Forelimb muscle (tissue), 1 donor: ENCODE results near the gene RAB40B. TPM values are rescaled to one million over a fixed set of nuclear protein-coding genes. Genes with fewer than 3 reads are reported as not detected.
"Not testable (repeated sequence)": the region's sequence is repeated elsewhere in the genome, so short reads cannot be mapped to it uniquely, and the experiment has no call there.

ENCODE experiments used
- DNase-seq: peaks from one replicate; pipeline ENCODE4 v3.0.0-alpha.2; 2013; ENCODE audit warnings: low read depth
- polyA plus RNA-seq: library from polyadenylated mRNA; unstranded; fragments of 120-200 nt; gene quantifications from one replicate; pipeline ENCODE4 v1.2.1, GENCODE V29; 2013; ENCODE audit not compliant: insufficient read length

Gene RAB40B
- polyA plus RNA-seq, 1 donor = 48.8 TPM

- DNase-seq = no peak
Measured at GRCh38 chr17:82668024-82668630, 30.4 kb downstream of the RAB40B start.

DNA sequence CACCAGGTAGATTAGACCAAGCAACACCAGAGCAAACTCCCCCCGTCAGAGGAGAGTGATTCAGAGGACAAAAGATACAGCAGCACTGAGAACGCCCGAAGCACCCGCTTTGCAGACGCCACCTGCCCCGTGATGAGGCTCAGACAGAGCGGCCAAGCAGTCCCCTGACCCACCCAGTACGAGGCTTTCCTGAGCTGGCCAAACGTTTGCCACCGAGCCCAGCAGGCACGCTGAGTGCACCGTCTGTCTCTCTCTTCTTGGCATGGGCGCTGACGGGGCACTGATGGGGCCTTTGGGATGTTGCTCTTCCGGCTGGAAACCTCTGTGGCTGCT lies 30.9 kb downstream of the RAB40B start:
- DNase-seq = no peak

- DNase-seq = no peak
Measured at GRCh38 chr17:82666931-82667667, 31.4 kb downstream of the RAB40B start.

GRCh38 chr17:82665891-82666290 lies 32.6 kb downstream of the RAB40B start:
- no peak for DNase-seq

- no peak for DNase-seq
Measured at GRCh38 chr17:82665217-82665616, 33.3 kb downstream of the RAB40B start.

DNA sequence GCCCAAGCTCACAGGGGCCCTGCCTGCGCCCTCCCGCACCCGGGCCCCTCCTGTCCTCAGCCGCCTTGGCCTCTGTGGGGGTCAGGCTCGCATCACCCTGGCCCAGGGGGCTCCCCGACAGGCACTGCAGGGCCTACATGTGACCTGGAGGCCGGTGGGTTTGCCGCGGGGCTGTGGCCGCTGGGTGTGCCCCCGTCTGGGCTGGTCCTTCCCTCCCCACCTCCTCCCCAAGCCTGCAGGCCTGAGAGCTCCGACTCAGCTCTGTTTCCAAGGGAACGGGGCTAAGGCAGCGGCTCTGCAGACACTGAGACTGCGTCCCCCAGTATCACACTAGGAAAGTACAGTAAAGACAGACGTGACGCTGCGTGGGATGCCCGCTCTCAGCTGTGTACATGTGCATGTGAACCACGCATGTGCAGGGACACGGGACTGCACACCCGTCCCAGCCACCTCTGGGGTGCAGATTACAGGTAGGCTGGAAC lies 33.8 kb downstream of the RAB40B start:
- DNase-seq = no peak

DNA sequence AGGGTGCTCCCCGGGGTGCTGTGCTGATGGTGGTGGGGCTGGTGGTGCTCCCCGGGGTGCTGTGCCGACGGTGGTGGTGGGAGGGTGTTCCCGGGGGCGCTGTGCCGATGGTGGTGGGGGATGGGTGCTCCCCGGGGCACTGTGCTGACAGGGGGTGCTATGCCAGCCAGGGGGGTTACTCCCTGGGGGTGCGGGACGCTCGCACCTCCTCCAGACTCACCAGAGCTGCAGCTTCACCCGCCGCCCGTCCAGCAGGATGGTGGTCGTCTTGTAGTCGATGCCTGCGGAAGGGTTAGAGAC lies 34.3 kb downstream of the RAB40B start:
- no peak for DNase-seq

DNA sequence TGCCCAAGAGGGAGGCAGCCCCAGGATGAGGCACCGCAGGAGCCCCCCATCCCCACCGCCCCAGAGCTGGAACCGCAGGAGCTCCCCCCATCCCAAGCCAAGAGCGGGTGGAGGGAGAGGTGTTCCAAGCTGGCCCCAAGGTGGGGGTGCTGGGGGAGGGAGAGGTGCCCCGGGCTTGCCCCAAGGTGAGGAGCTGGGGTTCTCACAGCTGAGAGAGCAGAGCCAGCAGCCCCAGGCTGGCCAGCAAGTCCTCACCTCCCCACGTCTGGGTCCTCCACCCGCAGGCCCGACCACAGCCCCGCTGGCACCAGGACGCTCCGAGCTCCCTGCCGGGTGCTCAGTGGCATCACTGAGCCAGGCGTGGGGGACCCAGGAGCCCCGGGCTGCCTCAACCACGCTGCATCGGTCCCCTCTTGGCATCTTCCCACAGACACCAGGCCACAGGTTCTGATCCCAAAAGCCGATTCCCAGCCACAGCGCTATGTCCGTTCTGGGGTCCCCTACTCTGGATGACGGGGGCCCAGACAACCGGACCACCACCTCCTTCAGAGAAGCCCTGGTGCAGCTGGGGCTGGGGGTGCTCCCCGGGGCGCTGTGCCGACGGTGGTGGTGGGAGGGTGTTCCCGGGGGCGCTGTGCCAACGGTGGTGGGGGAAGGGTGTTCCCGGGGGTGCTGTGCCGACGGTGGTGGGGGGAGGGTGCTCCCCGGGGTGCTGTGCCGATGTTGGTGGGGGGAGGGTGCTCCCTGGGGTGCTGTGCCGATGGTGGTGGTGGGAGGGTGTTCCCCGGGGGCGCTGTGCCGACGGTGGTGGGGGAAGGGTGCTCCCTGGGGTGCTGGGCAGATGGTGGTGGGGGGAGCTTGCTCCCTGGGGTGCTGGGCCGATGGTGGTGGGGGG lies 34.9 kb downstream of the RAB40B start:
- no peak for DNase-seq

DNA sequence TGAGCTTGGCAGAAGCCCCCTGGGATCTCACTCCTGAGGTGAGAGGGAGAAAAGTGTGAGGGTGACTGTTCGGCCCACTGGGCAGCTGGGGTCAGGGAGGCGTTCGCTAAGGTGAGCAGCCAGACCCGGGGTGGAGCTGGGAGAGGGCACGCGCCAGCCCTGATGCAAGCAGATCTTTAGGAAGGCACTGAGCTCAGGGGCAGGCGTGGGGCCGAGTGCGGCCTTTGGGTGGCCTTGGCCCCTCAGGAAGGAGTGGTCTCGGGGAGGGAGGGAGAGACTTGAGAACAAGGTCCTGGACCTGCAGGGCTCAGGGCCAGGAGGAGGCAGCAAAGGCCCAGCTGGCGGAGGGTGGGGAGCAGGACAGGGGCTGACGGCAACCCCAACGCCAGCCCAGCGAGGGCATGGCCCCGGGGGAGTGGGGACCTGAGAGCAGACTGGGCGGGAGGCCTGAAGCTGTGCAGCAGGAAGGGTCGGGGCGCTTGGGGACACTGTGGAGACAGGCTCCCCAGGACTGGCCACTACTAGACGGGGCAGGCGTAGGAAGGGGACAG lies 35.7 kb downstream of the RAB40B start:
- no peak for DNase-seq

DNA sequence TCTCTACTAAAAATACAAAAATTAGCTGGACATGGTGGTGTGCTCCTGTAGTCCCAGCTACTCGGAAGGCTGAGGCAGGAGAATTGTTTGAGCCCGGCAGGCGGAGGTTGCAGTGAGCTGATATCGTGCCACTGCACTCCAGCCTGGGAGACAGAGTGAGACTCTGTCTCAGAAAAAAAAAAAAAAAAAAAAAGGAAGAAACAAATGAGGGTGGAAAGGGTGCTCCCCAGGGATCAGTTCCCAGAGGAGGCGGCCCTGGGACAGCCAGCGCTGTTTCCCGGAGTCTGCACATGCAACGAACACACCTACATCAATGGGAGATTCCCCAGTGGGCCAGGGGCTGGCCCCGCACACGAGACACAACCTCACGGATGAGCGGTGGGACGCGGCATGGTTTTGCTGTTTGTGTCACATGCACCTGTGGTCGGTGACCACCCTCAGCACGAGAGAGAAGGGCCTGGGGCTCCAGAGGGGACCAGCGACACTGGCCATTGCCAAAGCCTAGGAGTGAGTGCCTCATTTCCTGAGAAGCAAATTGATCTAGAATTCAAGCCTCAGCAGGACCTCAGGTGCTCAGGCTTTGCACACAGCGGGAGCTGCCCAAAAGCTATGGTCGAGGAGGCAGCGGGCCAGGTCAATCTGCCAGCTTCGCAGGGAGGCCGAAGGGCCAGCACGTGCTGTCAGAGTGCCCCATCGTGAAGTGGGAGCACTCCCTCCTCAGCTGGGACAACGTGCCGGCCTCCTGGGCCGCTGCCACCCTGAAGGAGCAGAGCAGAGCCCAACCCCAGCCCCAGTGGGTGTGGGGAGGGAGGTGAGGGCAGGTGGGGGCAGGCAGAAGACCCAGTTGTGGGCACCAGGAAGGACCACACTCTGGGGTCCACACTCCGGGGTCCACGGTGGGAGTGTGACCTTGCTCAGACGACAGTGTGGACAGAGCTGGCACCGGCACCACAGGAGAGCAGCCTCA lies 36.5 kb downstream of the RAB40B start:
- no peak for DNase-seq

DNA sequence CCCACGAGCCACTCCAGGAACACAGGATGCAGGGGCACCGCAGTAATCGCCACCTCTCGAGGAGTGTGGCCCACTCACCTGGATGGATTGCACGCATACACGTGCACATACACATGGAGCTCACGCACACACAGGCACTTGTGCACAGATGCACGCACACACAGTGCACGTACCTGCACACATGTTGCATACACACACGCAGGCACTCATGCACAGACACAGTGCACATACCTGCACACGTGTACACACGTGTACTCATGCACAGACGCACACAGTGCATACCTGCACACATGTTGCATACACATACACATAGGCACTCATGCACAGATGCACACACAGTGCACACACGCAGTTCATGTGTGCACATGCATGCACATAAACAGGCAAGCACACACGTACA lies 38.6 kb downstream of the RAB40B start:
- no peak for DNase-seq

- DNase-seq = no peak
Measured at GRCh38 chr17:82658796-82659452, 39.6 kb downstream of the RAB40B start.

GRCh38 chr17:82658331-82658730 lies 40.2 kb downstream of the RAB40B start:
- no peak for DNase-seq

GRCh38 chr17:82657926-82658325 lies 40.6 kb downstream of the RAB40B start:
- DNase-seq = no peak

DNA sequence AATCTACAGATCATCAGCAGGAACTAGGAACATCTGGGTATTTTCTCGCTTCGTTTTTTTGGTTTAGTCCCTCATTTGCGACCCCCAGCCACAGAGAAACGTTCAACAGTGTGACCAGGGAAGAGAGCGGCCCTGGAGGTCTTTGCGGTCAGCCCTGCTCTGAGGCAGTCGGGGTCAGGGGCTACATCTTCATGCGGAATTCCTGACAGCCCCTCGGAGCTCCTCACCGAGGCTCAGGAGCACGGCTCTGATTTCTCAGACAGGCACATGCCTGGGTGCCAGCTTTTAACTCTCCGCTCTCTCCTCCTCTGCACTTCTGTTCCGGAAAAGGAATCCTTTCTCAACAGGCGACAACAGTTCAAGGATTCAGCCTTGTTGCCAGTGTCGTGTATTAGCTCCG lies 42.2 kb downstream of the RAB40B start:
- no peak for DNase-seq

DNA sequence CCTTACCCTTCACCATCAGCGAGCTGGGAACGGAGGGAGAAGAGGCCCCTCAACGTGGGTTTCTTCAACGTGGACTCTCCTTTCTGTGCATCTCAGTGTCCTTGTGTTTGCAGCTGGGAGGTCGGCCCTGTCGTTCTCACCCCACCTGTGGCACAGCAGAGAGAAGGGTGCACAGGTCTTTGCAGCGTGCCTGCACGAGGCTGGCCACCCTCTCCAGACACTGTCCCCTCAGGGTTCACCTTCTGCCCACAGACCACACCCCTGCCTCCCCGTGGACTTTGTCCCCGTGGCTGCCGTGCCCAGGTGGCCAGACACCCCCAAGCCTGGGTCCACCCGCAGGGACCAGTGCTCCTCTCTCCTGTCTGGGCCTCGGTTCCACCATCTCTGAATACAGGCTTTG lies 43.0 kb downstream of the RAB40B start:
- no peak for DNase-seq

GRCh38 chr17:82655038-82655479 lies 43.4 kb downstream of the RAB40B start:
- DNase-seq = no peak

DNA sequence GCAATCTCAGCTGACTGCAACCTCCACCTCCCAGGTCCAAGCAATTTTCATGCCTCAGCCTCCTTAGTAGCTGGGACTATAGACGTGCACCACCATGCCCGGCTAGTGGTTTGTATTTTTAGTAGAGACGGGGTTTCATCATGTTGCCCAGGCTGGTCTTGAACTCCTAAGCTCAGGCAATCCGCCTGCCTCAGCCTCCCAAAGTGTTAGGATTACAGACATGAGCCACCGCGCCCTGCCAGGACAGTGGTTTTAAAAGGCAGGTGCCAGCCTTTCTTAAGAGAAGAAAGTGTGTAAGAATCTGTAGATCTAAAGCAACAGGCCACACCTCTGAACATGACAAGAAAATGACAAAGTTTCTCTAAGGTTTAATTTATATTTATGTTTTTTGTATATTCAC lies 43.9 kb downstream of the RAB40B start:
- DNase-seq = not testable (repeated sequence)

GRCh38 chr17:82653651-82654528 lies 44.6 kb downstream of the RAB40B start:
- no peak for DNase-seq

GRCh38 chr17:82650723-82651122 lies 47.8 kb downstream of the RAB40B start:
- no peak for DNase-seq
